Naive B cell (primary cell): ENCODE results near the gene RAD51B. TPM values are rescaled to one million over a fixed set of nuclear protein-coding genes. Genes with fewer than 3 reads are reported as not detected.

Experiments
- ATAC-seq, 2 donors: fragments of 150-1000 bp; cut with Tn5 transposase; 2 replicates each; pipeline ENCODE4 v1.10.0; 2021; ENCODE audit warnings: low read depth in 2 of 2, mild to moderate bottlenecking in 2 of 2, moderate library complexity in 2 of 2
- DNase-seq: peaks from one replicate; pipeline ENCODE4 v3.0.0; 2022
- H3K27ac Mint-ChIP-seq, 6 donors: one replicate each; pipeline ENCODE4 v1.8.0; 2020 to 2022; ENCODE audit warnings: mild to moderate bottlenecking in 6 of 6, mixed read lengths in 6 of 6, moderate library complexity in 5 of 6, inconsistent platforms in 2 of 6
- H3K27me3 Mint-ChIP-seq, 3 donors: one replicate each; pipeline ENCODE4 v1.8.0; 2021 to 2022; ENCODE audit warnings: mixed read lengths in 3 of 3, mild to moderate bottlenecking in 1 of 3
- H3K36me3 Mint-ChIP-seq, 2 donors: one replicate each; pipeline ENCODE4 v1.8.0; 2020 to 2022; ENCODE audit warnings: mixed read lengths in 2 of 2, inconsistent platforms in 1 of 2, mild to moderate bottlenecking in 1 of 2
- H3K4me1 Mint-ChIP-seq, 3 donors: one replicate each; pipeline ENCODE4 v1.8.0; 2020 to 2022; ENCODE audit warnings: mixed read lengths in 3 of 3, inconsistent platforms in 1 of 3, mild to moderate bottlenecking in 1 of 3, moderate library complexity in 1 of 3
- H3K4me3 Mint-ChIP-seq, 8 donors: one replicate each; pipeline ENCODE4 v1.8.0; 2020 to 2022; ENCODE audit warnings: mild to moderate bottlenecking in 8 of 8, mixed read lengths in 8 of 8, moderate library complexity in 8 of 8, inconsistent platforms in 2 of 8
- H3K9me3 Mint-ChIP-seq, 7 donors: one replicate each; pipeline ENCODE4 v1.8.0; 2020 to 2022; ENCODE audit warnings: mixed read lengths in 7 of 7, mild to moderate bottlenecking in 5 of 7, inconsistent platforms in 2 of 7, moderate library complexity in 1 of 7
- polyA plus RNA-seq, 6 donors: library from polyadenylated mRNA; unstranded; fragments of 300-500 nt; fragmentation: Illumina TruSeq; gene quantifications; one replicate each; pipeline ENCODE4 v1.2.3, GENCODE V29; 2021; ENCODE audit warnings: low read depth in 6 of 6

Gene RAD51B
- polyA plus RNA-seq, 6 donors from 2014 or later, result 27.4 to 37.2 (median 31.8) TPM

DNA sequence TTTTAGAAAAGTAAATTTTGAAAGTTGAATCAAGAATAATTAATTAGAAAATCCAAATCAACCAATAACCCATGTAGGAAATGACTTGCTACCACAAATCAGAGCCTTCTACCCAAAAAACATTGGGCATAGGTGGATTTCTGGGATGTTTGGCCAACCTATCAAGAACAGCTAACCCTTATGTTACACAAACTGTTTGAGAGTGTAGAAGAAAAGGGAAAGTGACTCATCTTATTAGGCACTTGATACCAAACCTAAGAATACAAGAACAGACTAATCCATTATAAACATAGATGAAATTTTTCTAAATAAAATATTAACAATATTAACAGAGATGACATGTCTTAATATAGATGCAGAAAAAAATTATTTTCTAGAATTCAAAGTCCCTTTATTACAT, 712.9 kb downstream of the RAD51B start:
- Mint-ChIP-seq H3K27me3 (no peaks in the 10 kb centered on the region), H3K36me3 (peaks cover 0 to 23% of the 10 kb centered on the region in 2 donors), H3K4me1 (peaks cover 8 to 18% (median 10%) of the 10 kb centered on the region in 3 donors), H3K9me3 (peaks cover 5 to 27% (median 22%) of the 10 kb centered on the region in 7 donors), H3K27ac (no peak overlapping the region), H3K4me3 (no peak overlapping the region)
- no peak for ATAC-seq
- DNase-seq, result no peak

- Mint-ChIP-seq H3K27ac (peak overlapping the region in 1 of 6 donors; percentile 18), H3K4me1 (peaks cover 0 to 18% (median 6%) of the 10 kb centered on the region in 3 donors), H3K9me3 (peaks cover 4 to 27% (median 20%) of the 10 kb centered on the region in 7 donors), H3K27me3 (no peaks in the 10 kb centered on the region), H3K4me3 (no peak overlapping the region), H3K36me3 (peaks cover 0 to 23% of the 10 kb centered on the region in 2 donors)
- DNase-seq (no peak), ATAC-seq (no peak)
Measured at GRCh38 chr14:68534276-68534675, 714.7 kb downstream of the RAD51B start.

- Mint-ChIP-seq H3K27me3 (no peaks in the 10 kb centered on the region), H3K4me3 (no peak overlapping the region), H3K9me3 (peaks cover 2 to 15% (median 9%) of the 10 kb centered on the region in 7 donors), H3K4me1 (peaks cover 0 to 21% (median 8%) of the 10 kb centered on the region in 3 donors), H3K27ac (peak overlapping the region in 2 of 6 donors; percentile 15 to 82), H3K36me3 (peaks cover 0 to 16% of the 10 kb centered on the region in 2 donors)
- DNase-seq, result no peak
- ATAC-seq, result no peak
Measured at GRCh38 chr14:68535404-68536017, 715.9 kb downstream of the RAD51B start.

GRCh38 chr14:68536018-68536410, 716.4 kb downstream of the RAD51B start:
- peaks cover 0 to 12% (median 6%) of the 10 kb centered on the region in 7 donors for H3K9me3 Mint-ChIP-seq
- no peaks in the 10 kb centered on the region for H3K27me3 Mint-ChIP-seq
- ATAC-seq (no peak), DNase-seq (no peak)
- H3K36me3 Mint-ChIP-seq, result peaks cover 0 to 11% of the 10 kb centered on the region in 2 donors
- no peak overlapping the region for H3K4me3 Mint-ChIP-seq
- H3K27ac Mint-ChIP-seq, result no peak overlapping the region
- peaks cover 0 to 21% (median 8%) of the 10 kb centered on the region in 3 donors for H3K4me1 Mint-ChIP-seq

DNA sequence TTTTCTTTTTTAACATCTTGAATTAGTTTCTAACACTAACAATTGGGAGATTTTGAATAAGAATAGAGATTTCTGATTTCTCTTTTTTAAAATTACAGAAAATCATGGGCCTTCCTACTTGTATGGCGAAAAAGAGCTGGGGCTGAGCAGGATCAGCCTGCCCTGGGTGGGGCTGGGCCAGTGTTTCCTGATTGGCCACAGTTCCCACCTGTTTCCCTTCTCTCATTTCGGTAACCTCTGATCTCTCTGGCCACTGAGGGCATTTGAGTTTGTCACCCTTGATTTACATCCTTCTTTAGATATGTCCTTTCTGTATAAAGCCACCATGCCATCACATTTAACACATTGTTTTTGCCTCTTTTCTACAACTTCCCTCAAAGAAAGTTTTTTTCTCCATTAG, 719.1 kb downstream of the RAD51B start:
- H3K36me3 Mint-ChIP-seq, result peaks cover 0 to 8% of the 10 kb centered on the region in 2 donors
- H3K9me3 Mint-ChIP-seq, result peaks cover 0 to 3% (median 0%) of the 10 kb centered on the region in 7 donors

DNA sequence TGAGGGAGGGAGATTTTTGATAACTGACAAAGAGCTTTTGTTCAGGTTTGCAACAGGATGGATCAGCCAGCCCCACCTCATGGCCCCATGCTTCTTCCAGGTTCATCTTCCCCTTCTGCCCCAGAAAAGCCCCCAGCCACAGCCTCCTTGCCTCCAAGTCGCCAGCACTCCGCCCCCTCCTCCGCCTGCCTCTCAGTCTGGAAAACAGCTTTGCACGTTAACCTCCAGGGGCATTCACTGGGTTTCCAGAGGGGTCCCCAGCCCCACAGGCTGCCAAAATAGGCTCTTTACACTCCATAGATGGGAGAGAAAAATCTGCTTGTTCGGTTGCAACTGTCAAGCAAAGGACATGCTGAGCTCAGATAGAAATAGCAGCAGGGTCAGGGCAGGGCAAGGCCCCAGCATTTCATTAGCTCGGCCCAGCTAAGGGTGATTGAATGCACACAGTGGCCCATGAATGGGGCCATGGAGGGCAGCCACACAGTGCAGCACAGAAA, 719.7 kb downstream of the RAD51B start:
- H3K27ac Mint-ChIP-seq, result peak overlapping the region in 2 of 6 donors; percentile 42 to 68
- H3K9me3 Mint-ChIP-seq, result peaks cover 0 to 3% (median 0%) of the 10 kb centered on the region in 7 donors
- H3K36me3 Mint-ChIP-seq, result peaks cover 0 to 2% of the 10 kb centered on the region in 2 donors
- H3K4me1 Mint-ChIP-seq, result peaks cover 0 to 21% (median 8%) of the 10 kb centered on the region in 3 donors
- H3K4me3 Mint-ChIP-seq, result no peak overlapping the region
- H3K27me3 Mint-ChIP-seq, result no peaks in the 10 kb centered on the region
- no peak for DNase-seq
- ATAC-seq, result no peak

More for the DNA sequence above, 719.1 kb downstream of the RAD51B start:
- no peak for DNase-seq
- H3K4me3 Mint-ChIP-seq, result no peak overlapping the region
- ATAC-seq, result no peak
- H3K4me1 Mint-ChIP-seq, result peaks cover 0 to 21% (median 8%) of the 10 kb centered on the region in 3 donors
- H3K27me3 Mint-ChIP-seq, result no peaks in the 10 kb centered on the region
- peak overlapping the region in 2 of 6 donors; percentile 42 to 51 for H3K27ac Mint-ChIP-seq

GRCh38 chr14:68539789-68540188, 720.2 kb downstream of the RAD51B start:
- peak overlapping the region in 1 of 8 donors; percentile 56 for H3K4me3 Mint-ChIP-seq
- peaks cover 0 to 3% (median 0%) of the 10 kb centered on the region in 7 donors for H3K9me3 Mint-ChIP-seq
- no peaks in the 10 kb centered on the region for H3K27me3 Mint-ChIP-seq
- DNase-seq (no peak), ATAC-seq (no peak)
- no peaks in the 10 kb centered on the region for H3K36me3 Mint-ChIP-seq
- H3K27ac Mint-ChIP-seq, result peak overlapping the region in 1 of 6 donors; percentile 42
- H3K4me1 Mint-ChIP-seq, result peaks cover 0 to 21% (median 8%) of the 10 kb centered on the region in 3 donors

- H3K4me3 Mint-ChIP-seq, result no peak overlapping the region
- peaks cover 0 to 3% (median 0%) of the 10 kb centered on the region in 7 donors for H3K9me3 Mint-ChIP-seq
- no peak for DNase-seq
- ATAC-seq, result no peak
- H3K27me3 Mint-ChIP-seq, result no peaks in the 10 kb centered on the region
- no peaks in the 10 kb centered on the region for H3K36me3 Mint-ChIP-seq
- peak overlapping the region in 1 of 6 donors; percentile 4 for H3K27ac Mint-ChIP-seq
- peaks cover 5 to 24% (median 8%) of the 10 kb centered on the region in 3 donors for H3K4me1 Mint-ChIP-seq
Measured at GRCh38 chr14:68541178-68541896, 721.8 kb downstream of the RAD51B start.

DNA sequence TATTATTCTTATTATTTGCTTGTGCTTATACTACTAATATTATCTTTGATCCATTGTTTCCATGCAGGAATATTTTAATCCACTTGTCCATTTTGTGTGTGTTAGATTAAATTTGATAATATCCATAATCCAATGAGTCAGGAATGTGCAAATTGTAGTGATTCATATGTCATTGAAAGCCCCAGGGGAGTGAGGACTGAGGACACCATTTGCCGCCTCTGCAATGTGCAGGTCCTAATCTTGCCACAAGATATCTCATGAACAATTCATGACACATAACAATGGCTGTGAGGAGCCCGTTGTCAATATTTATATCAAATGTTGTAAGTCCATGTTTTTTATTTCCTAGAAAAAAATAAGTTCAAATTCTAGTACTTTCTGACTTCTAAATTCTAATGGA, 722.8 kb downstream of the RAD51B start:
- no peak for DNase-seq
- Mint-ChIP-seq H3K36me3 (no peaks in the 10 kb centered on the region), H3K9me3 (peaks cover 0 to 3% (median 0%) of the 10 kb centered on the region in 7 donors), H3K4me3 (no peak overlapping the region), H3K27me3 (no peaks in the 10 kb centered on the region), H3K27ac (no peak overlapping the region), H3K4me1 (peaks cover 10 to 24% (median 14%) of the 10 kb centered on the region in 3 donors)
- no peak for ATAC-seq

DNA sequence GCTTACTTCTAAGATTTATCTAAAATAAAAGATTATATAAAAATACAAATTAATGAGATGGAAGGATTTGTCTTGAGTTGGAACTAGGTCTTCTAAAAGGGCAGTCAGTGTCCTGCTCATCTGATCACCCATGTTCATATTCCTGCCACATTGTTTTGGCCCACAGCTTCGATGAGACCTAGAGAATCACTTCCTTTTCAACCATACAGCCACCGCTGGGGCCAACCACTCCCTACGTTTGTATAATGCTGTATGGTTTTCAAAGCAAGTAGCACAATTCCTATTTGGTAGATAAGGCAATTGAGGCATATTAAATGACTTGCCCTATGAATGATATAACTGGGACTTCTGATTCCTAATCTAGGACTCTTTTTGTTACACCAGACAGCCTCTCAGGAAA, 723.9 kb downstream of the RAD51B start:
- H3K27ac Mint-ChIP-seq, result no peak overlapping the region
- H3K9me3 Mint-ChIP-seq, result peaks cover 0 to 3% (median 0%) of the 10 kb centered on the region in 7 donors
- H3K27me3 Mint-ChIP-seq, result no peaks in the 10 kb centered on the region
- no peak for DNase-seq
- no peak overlapping the region for H3K4me3 Mint-ChIP-seq
- peaks cover 10 to 23% (median 14%) of the 10 kb centered on the region in 3 donors for H3K4me1 Mint-ChIP-seq
- ATAC-seq, result no peak
- no peaks in the 10 kb centered on the region for H3K36me3 Mint-ChIP-seq

DNA sequence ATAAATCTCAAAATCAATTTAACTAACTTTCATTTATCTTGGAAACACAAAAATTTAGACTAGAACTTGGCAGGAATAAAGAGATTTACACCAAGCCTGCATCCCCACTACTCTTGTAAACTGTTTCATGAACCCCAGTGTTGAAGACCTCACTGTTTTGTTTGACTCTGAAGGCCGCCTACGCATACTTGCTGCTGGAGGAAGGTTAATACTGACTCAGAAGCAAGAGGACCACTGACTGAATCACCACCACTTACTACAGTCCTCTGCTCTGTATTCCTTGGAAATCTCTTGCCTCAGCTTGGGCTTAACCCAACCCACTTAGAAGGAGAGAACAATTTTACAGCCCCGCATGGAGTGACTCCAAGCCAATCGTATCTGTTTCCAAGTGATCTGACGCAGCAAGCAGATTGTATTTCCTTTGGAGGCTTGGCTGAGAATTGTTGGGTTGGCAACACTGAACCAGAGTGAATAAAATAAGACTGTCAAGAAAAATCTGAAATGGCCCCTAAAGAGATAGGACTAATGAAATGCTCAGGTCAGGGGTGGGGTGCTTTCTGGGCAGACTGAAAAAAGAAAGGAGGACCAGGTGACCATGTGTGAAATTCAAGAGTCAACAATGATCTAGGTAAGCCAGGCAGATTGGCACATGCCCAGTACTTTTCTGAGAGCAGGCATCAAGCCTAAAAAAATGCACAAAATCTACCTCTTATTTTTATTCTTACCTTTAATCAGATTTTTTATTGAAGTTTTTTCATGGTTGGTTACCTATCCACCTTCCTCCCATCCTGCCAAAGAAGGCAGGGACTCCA, 724.7 kb downstream of the RAD51B start:
- no peak for DNase-seq
- H3K27ac Mint-ChIP-seq, result peak overlapping the region in 1 of 6 donors; percentile 44
- H3K4me1 Mint-ChIP-seq, result peaks cover 10 to 21% (median 12%) of the 10 kb centered on the region in 3 donors
- H3K4me3 Mint-ChIP-seq, result peak overlapping the region in 1 of 8 donors; percentile 12
- peaks cover 0 to 3% (median 0%) of the 10 kb centered on the region in 7 donors for H3K9me3 Mint-ChIP-seq
- ATAC-seq, result no peak
- H3K36me3 Mint-ChIP-seq, result no peaks in the 10 kb centered on the region
- H3K27me3 Mint-ChIP-seq, result no peaks in the 10 kb centered on the region

- ATAC-seq (no peak), DNase-seq (no peak)
- Mint-ChIP-seq H3K27me3 (no peaks in the 10 kb centered on the region), H3K36me3 (no peaks in the 10 kb centered on the region), H3K27ac (peak overlapping the region in 2 of 6 donors; percentile 35 to 91), H3K9me3 (peaks cover 0 to 3% (median 0%) of the 10 kb centered on the region in 7 donors), H3K4me3 (peak overlapping the region in 1 of 8 donors; percentile 34), H3K4me1 (peaks cover 19% of the 10 kb centered on the region in 3 donors)
Measured at GRCh38 chr14:68546839-68547238, 727.3 kb downstream of the RAD51B start.
